OCI-LY7 (cell line): Measurements from ENCODE around the gene FOXJ3. TPM values are rescaled to one million over a fixed set of nuclear protein-coding genes. Genes with fewer than 3 reads are reported as not detected.

Experiments
- BruUV-seq: library from RNA; stranded (reverse); fragments of 400-500 nt; replicated peaks from 2 replicates; lab custom pipeline; 2021; lab: Mats Ljungman, UMichigan
- CTCF ChIA-PET: fragments of 300-600 bp; sonication (Branson Sonifier 250); formaldehyde crosslinking; loops from one replicate; lab custom pipeline; 2022; ENCODE audit warnings: antibody characterized with exemption; ENCODE audit not compliant: unreplicated experiment; lab: Charles Lee
- POLR2A ChIA-PET: fragments of 300-600 bp; sonication (Branson Sonifier 250); formaldehyde crosslinking; loops from one replicate; lab custom pipeline; 2022; ENCODE audit warnings: antibody characterized with exemption; lab: Charles Lee
- DNase-seq: peaks from one replicate; pipeline ENCODE4 v3.0.0-alpha.2; 2015; ENCODE audit warnings: low spot score
- H2AFZ ChIP-seq: fragments of 200-600 bp; sonication (generic), shearing (Covaris generic); 2 replicates; pipeline ENCODE4 v1.6.1; 2014; ENCODE audit warnings: mild to moderate bottlenecking, antibody characterized with exemption, low read length, moderate library complexity
- H3K27ac ChIP-seq: fragments of 200-600 bp; sonication (generic); 2 replicates; pipeline ENCODE4 v1.5.1; 2014; ENCODE audit warnings: mixed run types, low read depth, mild to moderate bottlenecking, moderate library complexity, low read length, inconsistent platforms; ENCODE audit not compliant: poor library complexity, severe bottlenecking
- H3K36me3 ChIP-seq: fragments of 200-600 bp; sonication (generic); 2 replicates; pipeline ENCODE4 v1.6.1; 2014; ENCODE audit warnings: mild to moderate bottlenecking, antibody characterized with exemption, low read length, moderate library complexity, mixed read lengths; ENCODE audit not compliant: insufficient read depth
- H3K4me1 ChIP-seq: fragments of 200-600 bp; sonication (generic); 2 replicates; pipeline ENCODE4 v1.5.1; 2014; ENCODE audit warnings: mild to moderate bottlenecking, low read length; ENCODE audit not compliant: insufficient read depth, poor library complexity, severe bottlenecking
- H3K4me2 ChIP-seq: fragments of 200-600 bp; sonication (generic); 2 replicates; pipeline ENCODE4 v1.6.1; 2014; ENCODE audit warnings: mild to moderate bottlenecking, low read length
- H3K4me3 ChIP-seq: fragments of 200-600 bp; sonication (generic); 2 replicates; pipeline ENCODE4 v1.5.1; 2014; ENCODE audit warnings: mild to moderate bottlenecking, low read depth, low read length; ENCODE audit not compliant: poor library complexity, severe bottlenecking
- H3K79me2 ChIP-seq: fragments of 200-600 bp; sonication (generic); 2 replicates; pipeline ENCODE4 v1.6.1; 2016; ENCODE audit warnings: low read depth, mild to moderate bottlenecking, low read length, moderate library complexity, mixed read lengths; ENCODE audit not compliant: insufficient read depth
- H3K9me2 ChIP-seq: fragments of 200-600 bp; sonication (generic); 2 replicates; pipeline ENCODE4 v1.6.1; 2016; ENCODE audit warnings: mild to moderate bottlenecking, low read length, mixed read lengths; ENCODE audit not compliant: insufficient read depth
- H3K9me3 ChIP-seq: fragments of 200-600 bp; sonication (generic); 2 replicates; pipeline ENCODE4 v1.6.1; 2014; ENCODE audit warnings: mild to moderate bottlenecking, mixed run types, low read length, mixed read lengths
- H4K20me1 ChIP-seq: fragments of 200-600 bp; sonication (generic); 2 replicates; pipeline ENCODE4 v1.6.1; 2014; ENCODE audit warnings: mild to moderate bottlenecking, antibody characterized with exemption, low read length, moderate library complexity, mixed read lengths; ENCODE audit not compliant: insufficient read depth
- CTCF ChIP-seq: fragments of 200-600 bp; sonication (generic); conservative IDR thresholded peaks from 2 replicates; pipeline ENCODE4 v1.5.1; 2014; ENCODE audit warnings: mild to moderate bottlenecking, antibody characterized with exemption, low read length, moderate library complexity, mixed read lengths
- EZH2phosphoT487 ChIP-seq: fragments of 200-600 bp; sonication (generic); IDR thresholded peaks from 2 replicates; pipeline ENCODE4 v1.6.1; 2018; ENCODE audit warnings: low read depth, borderline replicate concordance, mild to moderate bottlenecking, mixed run types, antibody characterized with exemption, low read length, moderate library complexity, mixed read lengths
- intact Hi-C: fragments of 100-400 bp; cut with micrococcal nuclease; formaldehyde crosslinking; loops from one replicate; pipeline ENCODE4 v1.10.0; 2022; ENCODE audit not compliant: unreplicated experiment
- total RNA-seq, 2 experiments: library from RNA; depleted of rRNA in 1 of 2; stranded (reverse); fragments of >200 nt in 1 of 2; shearing (Covaris generic) in 1 of 2; gene quantifications; 2 replicates each; pipeline ENCODE4 v1.2.3, GENCODE V29; 2014 to 2022

The FOXJ3 gene
- total RNA-seq, 2 experiments from 2014 or later: 34.8 to 43.1 TPM

- intact Hi-C loops: no loop called here
- no peak overlapping the region for H3K4me3 ChIP-seq
- no peaks in the 10 kb centered on the region for H3K4me1 ChIP-seq
- DNase-seq: no peak
- no peak overlapping the region for H2AFZ ChIP-seq
- POLR2A ChIA-PET: no interaction called here
- H3K79me2 ChIP-seq: no peaks in the 10 kb centered on the region; the same call in 1 of the 2 replicates
- no peaks in the 10 kb centered on the region for H3K9me2 ChIP-seq
- BruUV-seq: no TSS peak
- no peaks in the 10 kb centered on the region for H4K20me1 ChIP-seq
- H3K9me3 ChIP-seq: no peaks in the 10 kb centered on the region; the same call in 1 of the 2 replicates
- TF ChIP-seq CTCF (no peak), EZH2phosphoT487 (no peak)
- no peak overlapping the region for H3K4me2 ChIP-seq
- H3K27ac ChIP-seq: no peak overlapping the region
- H3K36me3 ChIP-seq: peaks cover 23% of the 10 kb centered on the region
- CTCF ChIA-PET: no interaction called here
These were observed 115.4 kb downstream of the FOXJ3 start for GRCh38 chr1:42219627-42220026.

GRCh38 chr1:42214447-42214871 is 120.6 kb downstream of the FOXJ3 start:
- no TSS peak for BruUV-seq
- no peaks in the 10 kb centered on the region for H4K20me1 ChIP-seq

More at GRCh38 chr1:42214447-42214871, 120.6 kb downstream of the FOXJ3 start:
- TF ChIP-seq EZH2phosphoT487: no peak
- no peak for TF ChIP-seq CTCF
- POLR2A ChIA-PET: interaction anchor here (0.6 kb wide), 1 partner anchor 49 kb away, joined by 7 read pairs; no protein-coding TSS in a partner anchor
- Histone ChIP-seq H3K4me2 (no peak overlapping the region), H2AFZ (no peak overlapping the region), H3K27ac (no peak overlapping the region), H3K9me3 (peaks cover 12% of the 10 kb centered on the region; the same call in 1 of the 2 replicates), H3K4me3 (no peak overlapping the region), H3K9me2 (no peaks in the 10 kb centered on the region), H3K4me1 (no peaks in the 10 kb centered on the region), H3K36me3 (peaks cover 41% of the 10 kb centered on the region), H3K79me2 (peaks cover 5% of the 10 kb centered on the region; the same call in 1 of the 2 replicates)
- DNase-seq: no peak
- intact Hi-C loops: no loop called here
- CTCF ChIA-PET: no interaction called here
